Measurements from ENCODE around the gene NUP153. TPM values are rescaled to one million over a fixed set of nuclear protein-coding genes. Genes with fewer than 3 reads are reported as not detected.
A peak's percentile ranks its signal among the peaks of the same experiment; 100 is the strongest.

The NUP153 gene
- total RNA-seq, 1 experiment from 2014 or later = 53.0 TPM

DNA sequence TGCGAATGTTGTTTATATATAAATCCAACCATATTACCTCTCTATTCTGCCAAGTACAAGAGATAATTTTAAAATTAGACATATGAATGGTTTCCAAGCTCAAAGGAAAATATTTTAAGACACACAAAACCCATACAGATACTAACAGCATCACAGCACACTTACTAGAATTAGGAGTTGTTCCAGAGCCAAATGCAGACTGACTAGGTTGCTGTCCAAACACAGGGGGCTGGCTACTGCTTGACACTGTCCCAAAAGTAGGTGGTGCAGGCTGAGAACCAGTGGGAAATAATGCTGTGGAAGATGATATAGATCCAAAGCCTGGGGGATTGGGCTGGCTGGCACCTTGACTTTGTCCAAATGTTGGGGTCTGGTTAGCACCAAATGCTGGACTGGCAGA is 82.3 kb downstream of the NUP153 start:
- H3K4me2 ChIP-seq (ENCODE audit: low read depth, low read length, poor library complexity, severe bottlenecking) = no peak overlapping the region
- peaks cover 63% of the 10 kb centered on the region for H3K36me3 ChIP-seq (ENCODE audit: insufficient read depth, low read length)
- peaks cover 31% of the 10 kb centered on the region for H3K4me1 ChIP-seq (ENCODE audit: low read length)
- no peaks in the 10 kb centered on the region for H3K9me2 ChIP-seq (replicated peaks; ENCODE audit: insufficient read depth, low read length)
- DNase-seq = no peak
- H3K9me3 ChIP-seq (ENCODE audit: low read length) = no peaks in the 10 kb centered on the region
- H3K4me3 ChIP-seq (ENCODE audit: low read length) = no peak overlapping the region
- no peak overlapping the region for H3K27ac ChIP-seq (ENCODE audit: low read length)
- no peak overlapping the region for H2AFZ ChIP-seq (ENCODE audit: low read length)
- no peak overlapping the region for H3K9ac ChIP-seq (ENCODE audit: low read length)
- H3K79me2 ChIP-seq (ENCODE audit: low read length) = peaks cover 94% of the 10 kb centered on the region
- H4K20me1 ChIP-seq (ENCODE audit: insufficient read depth, low read depth, low read length) = no peaks in the 10 kb centered on the region
- H3K27me3 ChIP-seq (ENCODE audit: low read length) = no peaks in the 10 kb centered on the region

DNA sequence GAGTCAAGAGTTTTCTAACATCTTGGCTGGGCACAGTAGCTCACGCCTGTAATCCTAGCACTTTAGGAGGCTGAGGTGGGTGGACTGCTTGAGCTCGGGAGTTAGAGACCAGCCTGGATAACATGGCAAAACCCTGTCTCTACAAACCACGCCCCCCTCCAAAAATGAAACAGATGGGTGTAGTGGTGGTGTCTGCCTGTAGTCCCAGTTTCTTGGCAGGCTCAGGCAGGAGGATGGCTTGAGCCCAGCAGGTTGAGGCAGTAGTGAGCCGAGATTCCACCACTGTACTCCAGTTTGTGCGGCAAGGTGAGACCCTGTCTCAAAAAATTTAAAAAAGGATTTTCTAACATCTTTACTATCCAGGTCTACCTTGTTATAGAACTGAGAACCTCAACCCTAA is 84.6 kb downstream of the NUP153 start:
- peak overlapping the region; percentile 63; the same call in 1 of the 2 replicates for H3K27ac ChIP-seq (ENCODE audit: low read length)
- H4K20me1 ChIP-seq (ENCODE audit: insufficient read depth, low read depth, low read length) = no peaks in the 10 kb centered on the region
- no peak overlapping the region for H3K9ac ChIP-seq (ENCODE audit: low read length)
- H3K36me3 ChIP-seq (ENCODE audit: insufficient read depth, low read length) = peaks cover 67% of the 10 kb centered on the region
- H2AFZ ChIP-seq (ENCODE audit: low read length) = no peak overlapping the region
- H3K9me2 ChIP-seq (replicated peaks; ENCODE audit: insufficient read depth, low read length) = no peaks in the 10 kb centered on the region
- peaks cover 26% of the 10 kb centered on the region for H3K4me1 ChIP-seq (ENCODE audit: low read length)
- H3K4me2 ChIP-seq (ENCODE audit: low read depth, low read length, poor library complexity, severe bottlenecking) = no peak overlapping the region
- no peaks in the 10 kb centered on the region for H3K27me3 ChIP-seq (ENCODE audit: low read length)
- H3K79me2 ChIP-seq (ENCODE audit: low read length) = peaks cover 89% of the 10 kb centered on the region
- no peaks in the 10 kb centered on the region for H3K9me3 ChIP-seq (ENCODE audit: low read length)
- no peak for DNase-seq
- H3K4me3 ChIP-seq (ENCODE audit: low read length) = no peak overlapping the region

DNA sequence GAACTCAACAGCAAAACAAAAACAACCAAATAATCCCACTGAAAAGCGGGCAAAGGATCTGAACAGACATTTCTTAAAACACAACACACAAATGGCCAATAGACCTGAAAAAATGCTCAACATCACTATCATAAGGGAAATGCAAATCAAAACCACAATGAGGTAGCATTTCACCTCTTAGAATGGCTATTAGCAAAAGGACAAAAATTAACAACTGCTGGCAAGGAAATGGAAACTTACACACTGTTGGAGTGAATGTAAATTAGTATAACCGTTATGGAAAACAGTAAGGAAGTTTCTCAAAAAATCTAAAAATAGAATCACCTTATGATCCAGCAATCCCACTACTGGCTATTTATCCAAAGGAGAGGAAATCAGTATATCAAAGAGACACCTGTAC is 85.7 kb downstream of the NUP153 start:
- no peaks in the 10 kb centered on the region for H3K9me3 ChIP-seq (ENCODE audit: low read length)
- peaks cover 65% of the 10 kb centered on the region for H3K36me3 ChIP-seq (ENCODE audit: insufficient read depth, low read length)
- no peaks in the 10 kb centered on the region for H3K9me2 ChIP-seq (replicated peaks; ENCODE audit: insufficient read depth, low read length)
- peaks cover 26% of the 10 kb centered on the region for H3K4me1 ChIP-seq (ENCODE audit: low read length)
- no peak for DNase-seq
- no peaks in the 10 kb centered on the region for H4K20me1 ChIP-seq (ENCODE audit: insufficient read depth, low read depth, low read length)
- peak overlapping the region; percentile 63 for H3K27ac ChIP-seq (ENCODE audit: low read length)
- peaks cover 78% of the 10 kb centered on the region for H3K79me2 ChIP-seq (ENCODE audit: low read length)
- H3K27me3 ChIP-seq (ENCODE audit: low read length) = no peaks in the 10 kb centered on the region
- H3K9ac ChIP-seq (ENCODE audit: low read length) = no peak overlapping the region
- H3K4me3 ChIP-seq (ENCODE audit: low read length) = no peak overlapping the region
- no peak overlapping the region for H2AFZ ChIP-seq (ENCODE audit: low read length)
- peak overlapping the region; percentile 40 for H3K4me2 ChIP-seq (ENCODE audit: low read depth, low read length, poor library complexity, severe bottlenecking)

DNA sequence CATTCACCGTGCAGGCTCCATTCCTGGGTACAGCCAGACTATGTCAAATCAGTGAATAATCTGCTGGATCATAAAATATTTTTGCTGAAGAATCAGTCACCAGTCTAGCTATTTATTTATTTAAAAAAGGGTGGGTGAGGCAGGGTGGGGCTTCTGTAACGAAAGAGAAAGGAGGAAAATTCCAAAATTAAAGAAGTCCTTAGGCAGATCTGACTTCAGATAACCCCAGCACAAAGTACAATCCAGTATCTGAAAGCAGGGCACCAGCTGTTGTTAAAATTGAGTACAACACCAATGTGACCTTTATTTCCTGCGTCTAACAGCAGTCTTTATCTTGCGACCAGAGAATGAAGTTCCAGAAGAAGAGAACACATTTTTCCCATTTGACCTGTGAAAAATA is 90.9 kb downstream of the NUP153 start:
- peaks cover 45% of the 10 kb centered on the region; the same call in 1 of the 2 replicates for H3K36me3 ChIP-seq (ENCODE audit: insufficient read depth, low read length)
- H3K9me2 ChIP-seq (replicated peaks; ENCODE audit: insufficient read depth, low read length) = no peaks in the 10 kb centered on the region
- H4K20me1 ChIP-seq (ENCODE audit: insufficient read depth, low read depth, low read length) = no peaks in the 10 kb centered on the region
- no peaks in the 10 kb centered on the region for H3K9me3 ChIP-seq (ENCODE audit: low read length)
- no peak overlapping the region for H2AFZ ChIP-seq (ENCODE audit: low read length)
- DNase-seq = no peak
- no peaks in the 10 kb centered on the region for H3K27me3 ChIP-seq (ENCODE audit: low read length)
- no peak overlapping the region for H3K9ac ChIP-seq (ENCODE audit: low read length)
- H3K79me2 ChIP-seq (ENCODE audit: low read length) = peaks cover 32% of the 10 kb centered on the region
- no peak overlapping the region for H3K4me2 ChIP-seq (ENCODE audit: low read depth, low read length, poor library complexity, severe bottlenecking)
- peaks cover 3% of the 10 kb centered on the region for H3K4me1 ChIP-seq (ENCODE audit: low read length)
- H3K27ac ChIP-seq (ENCODE audit: low read length) = no peak overlapping the region
- H3K4me3 ChIP-seq (ENCODE audit: low read length) = no peak overlapping the region

DNA sequence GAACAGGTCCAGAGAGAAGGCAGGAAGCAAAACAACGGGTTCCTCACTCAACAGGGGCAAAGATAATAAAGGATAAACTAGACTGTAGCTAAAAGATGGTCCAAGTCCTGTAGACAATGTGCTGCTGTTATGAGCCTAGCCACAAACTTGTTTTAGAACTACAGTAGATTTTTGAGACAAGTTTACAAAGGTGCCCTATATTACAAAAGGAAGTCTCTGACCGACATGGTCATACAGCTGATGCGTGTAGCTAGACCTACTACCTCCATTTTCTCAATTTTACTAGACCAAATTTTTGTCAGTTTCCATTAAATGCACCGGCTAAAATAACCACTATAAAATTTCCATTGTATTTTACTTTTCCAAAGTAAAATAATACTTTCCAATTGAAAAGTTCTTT is 94.7 kb downstream of the NUP153 start:
- Histone ChIP-seq H3K4me1 (ENCODE audit: low read length) (no peaks in the 10 kb centered on the region), H3K36me3 (ENCODE audit: insufficient read depth, low read length) (peaks cover 35% of the 10 kb centered on the region), H4K20me1 (ENCODE audit: insufficient read depth, low read depth, low read length) (no peaks in the 10 kb centered on the region), H3K79me2 (ENCODE audit: low read length) (peaks cover 4% of the 10 kb centered on the region; the same call in 1 of the 2 replicates), H3K27me3 (ENCODE audit: low read length) (no peaks in the 10 kb centered on the region), H3K4me3 (ENCODE audit: low read length) (no peak overlapping the region), H3K9ac (ENCODE audit: low read length) (no peak overlapping the region), H3K4me2 (ENCODE audit: low read depth, low read length, poor library complexity, severe bottlenecking) (no peak overlapping the region), H3K9me2 (replicated peaks; ENCODE audit: insufficient read depth, low read length) (no peaks in the 10 kb centered on the region), H3K27ac (ENCODE audit: low read length) (no peak overlapping the region), H3K9me3 (ENCODE audit: low read length) (no peaks in the 10 kb centered on the region), H2AFZ (ENCODE audit: low read length) (no peak overlapping the region)
- no peak for DNase-seq

DNA sequence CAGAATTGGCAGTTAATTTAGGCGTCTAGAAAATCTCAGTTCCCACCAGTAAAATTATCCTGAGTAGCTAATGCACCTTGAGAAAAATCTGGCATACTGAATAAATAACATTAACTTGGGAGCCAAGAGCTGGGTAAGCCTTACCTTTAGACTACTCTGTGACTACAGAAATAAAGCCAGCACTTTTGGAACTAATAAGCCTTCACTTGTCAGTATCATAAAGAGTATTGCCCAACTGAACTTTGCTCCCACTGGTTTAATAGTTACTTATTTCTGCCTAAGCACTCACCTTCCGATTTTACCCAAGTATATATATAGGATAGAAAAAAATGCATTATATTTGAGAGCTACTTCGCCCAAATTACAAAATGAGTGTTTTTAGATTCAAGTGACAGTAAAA is 95.9 kb downstream of the NUP153 start:
- peaks cover 27% of the 10 kb centered on the region for H3K36me3 ChIP-seq (ENCODE audit: insufficient read depth, low read length)
- no peak overlapping the region for H3K9ac ChIP-seq (ENCODE audit: low read length)
- DNase-seq = no peak
- H3K9me3 ChIP-seq (ENCODE audit: low read length) = no peaks in the 10 kb centered on the region
- H3K4me1 ChIP-seq (ENCODE audit: low read length) = no peaks in the 10 kb centered on the region
- no peaks in the 10 kb centered on the region for H3K9me2 ChIP-seq (replicated peaks; ENCODE audit: insufficient read depth, low read length)
- H3K79me2 ChIP-seq (ENCODE audit: low read length) = peaks cover 4% of the 10 kb centered on the region; the same call in 1 of the 2 replicates
- H3K4me3 ChIP-seq (ENCODE audit: low read length) = no peak overlapping the region
- no peak overlapping the region for H2AFZ ChIP-seq (ENCODE audit: low read length)
- H3K27ac ChIP-seq (ENCODE audit: low read length) = no peak overlapping the region
- no peaks in the 10 kb centered on the region for H4K20me1 ChIP-seq (ENCODE audit: insufficient read depth, low read depth, low read length)
- H3K27me3 ChIP-seq (ENCODE audit: low read length) = no peaks in the 10 kb centered on the region
- H3K4me2 ChIP-seq (ENCODE audit: low read depth, low read length, poor library complexity, severe bottlenecking) = no peak overlapping the region

DNA sequence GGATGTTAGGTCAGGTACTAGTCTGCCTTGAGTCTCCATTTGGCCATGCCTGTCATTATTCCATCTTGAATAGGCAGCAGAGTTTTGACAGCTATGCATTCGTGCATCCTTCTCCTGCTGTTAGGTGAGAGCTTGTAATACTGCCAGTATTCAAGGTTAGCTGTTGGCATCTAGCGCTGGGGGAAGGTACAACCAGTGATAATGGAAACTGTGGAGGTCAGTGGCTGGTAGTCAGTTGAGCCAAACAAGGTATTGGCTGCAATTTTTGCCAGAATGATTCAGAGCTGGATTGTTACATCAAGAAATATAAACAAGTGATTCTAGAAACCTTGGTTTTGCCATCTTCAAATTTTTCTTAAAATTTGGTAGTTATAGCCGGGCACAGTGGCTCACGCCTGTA is 100.1 kb downstream of the NUP153 start:
- Histone ChIP-seq H3K79me2 (ENCODE audit: low read length) (peaks cover 11% of the 10 kb centered on the region), H3K36me3 (ENCODE audit: insufficient read depth, low read length) (peaks cover 11% of the 10 kb centered on the region), H3K9me2 (replicated peaks; ENCODE audit: insufficient read depth, low read length) (no peaks in the 10 kb centered on the region), H3K9me3 (ENCODE audit: low read length) (no peaks in the 10 kb centered on the region), H3K4me3 (ENCODE audit: low read length) (no peak overlapping the region), H2AFZ (ENCODE audit: low read length) (no peak overlapping the region), H3K4me1 (ENCODE audit: low read length) (peaks cover 18% of the 10 kb centered on the region), H3K9ac (ENCODE audit: low read length) (no peak overlapping the region), H3K4me2 (ENCODE audit: low read depth, low read length, poor library complexity, severe bottlenecking) (no peak overlapping the region), H4K20me1 (ENCODE audit: insufficient read depth, low read depth, low read length) (no peaks in the 10 kb centered on the region), H3K27ac (ENCODE audit: low read length) (no peak overlapping the region), H3K27me3 (ENCODE audit: low read length) (no peaks in the 10 kb centered on the region)
- DNase-seq = no peak

DNA sequence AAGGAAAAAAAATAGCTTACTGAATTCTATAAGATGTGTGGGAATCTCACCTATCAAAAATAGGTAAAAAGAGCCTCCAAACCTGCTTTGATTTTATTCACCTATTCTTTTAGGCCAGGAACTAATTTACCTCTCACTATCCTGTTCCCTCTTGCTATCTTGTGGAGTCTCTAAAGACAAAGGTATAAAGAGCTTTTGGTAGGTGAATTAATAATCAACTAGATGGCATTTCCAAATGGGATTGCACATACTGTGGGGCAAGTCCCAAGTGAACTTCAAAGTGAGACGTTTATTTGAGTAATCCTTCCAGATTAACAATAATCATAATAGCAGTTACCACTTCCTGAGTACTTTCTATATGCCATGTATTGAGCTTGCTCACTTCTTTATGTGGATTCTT is 103.8 kb downstream of the NUP153 start:
- DNase-seq = no peak
- Histone ChIP-seq H2AFZ (ENCODE audit: low read length) (no peak overlapping the region), H3K79me2 (ENCODE audit: low read length) (peaks cover 21% of the 10 kb centered on the region), H3K9me3 (ENCODE audit: low read length) (no peaks in the 10 kb centered on the region), H3K4me3 (ENCODE audit: low read length) (no peak overlapping the region), H3K36me3 (ENCODE audit: insufficient read depth, low read length) (peaks cover 5% of the 10 kb centered on the region; the same call in 1 of the 2 replicates), H3K27ac (ENCODE audit: low read length) (no peak overlapping the region), H3K9me2 (replicated peaks; ENCODE audit: insufficient read depth, low read length) (no peaks in the 10 kb centered on the region), H3K4me2 (ENCODE audit: low read depth, low read length, poor library complexity, severe bottlenecking) (peak overlapping the region; percentile 95), H3K9ac (ENCODE audit: low read length) (no peak overlapping the region), H4K20me1 (ENCODE audit: insufficient read depth, low read depth, low read length) (no peaks in the 10 kb centered on the region), H3K4me1 (ENCODE audit: low read length) (peaks cover 27% of the 10 kb centered on the region), H3K27me3 (ENCODE audit: low read length) (no peaks in the 10 kb centered on the region)

DNA sequence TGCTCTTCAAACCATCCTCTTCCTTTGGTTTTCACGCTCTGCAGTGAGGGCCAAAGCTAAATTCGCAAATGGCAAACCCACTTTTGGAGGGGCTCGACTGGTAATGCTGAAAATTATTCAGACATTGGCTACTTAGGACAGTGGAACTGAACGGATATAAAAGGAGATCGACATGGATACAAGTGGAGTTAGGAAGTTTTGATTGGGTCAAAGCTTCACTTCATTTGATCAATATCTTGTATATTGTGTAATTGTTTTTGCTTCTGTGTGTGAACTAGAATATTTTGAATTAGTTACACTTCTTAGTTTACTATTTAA is 105.4 kb downstream of the NUP153 start:
- Histone ChIP-seq H3K9me2 (replicated peaks; ENCODE audit: insufficient read depth, low read length) (no peaks in the 10 kb centered on the region), H3K27me3 (ENCODE audit: low read length) (no peaks in the 10 kb centered on the region), H3K27ac (ENCODE audit: low read length) (no peak overlapping the region), H3K79me2 (ENCODE audit: low read length) (peaks cover 21% of the 10 kb centered on the region), H3K9me3 (ENCODE audit: low read length) (no peaks in the 10 kb centered on the region), H3K9ac (ENCODE audit: low read length) (peak overlapping the region; percentile 92), H3K4me3 (ENCODE audit: low read length) (peak overlapping the region; percentile 73), H4K20me1 (ENCODE audit: insufficient read depth, low read depth, low read length) (no peaks in the 10 kb centered on the region), H3K4me1 (ENCODE audit: low read length) (peaks cover 27% of the 10 kb centered on the region), H3K4me2 (ENCODE audit: low read depth, low read length, poor library complexity, severe bottlenecking) (peak overlapping the region; percentile 95), H3K36me3 (ENCODE audit: insufficient read depth, low read length) (no peaks in the 10 kb centered on the region), H2AFZ (ENCODE audit: low read length) (peak overlapping the region; percentile 80)
- DNase-seq = peak; percentile 46

Measured in Karpas-422 (cell line).